GM12864 (cell line): ENCODE measurements around the gene NYNRIN.
"Not testable (repeated sequence)": the region's sequence is repeated elsewhere in the genome, so short reads cannot be mapped to it uniquely, and the experiment has no call there.

ENCODE experiments used
- DNase-seq: peaks from one replicate; pipeline ENCODE4 v3.0.0-alpha.2; 2011; ENCODE audit warnings: low read depth
- H3K4me3 ChIP-seq: 2 replicates; pipeline ENCODE4 v1.5.1; 2011; ENCODE audit warnings: mild to moderate bottlenecking, low read depth, low read length, control low read depth
- TF ChIP-seq, protein P1 (sequence below): IDR thresholded peaks from 2 replicates; pipeline ENCODE4 v1.5.1; 2011; ENCODE audit warnings: low read depth, mild to moderate bottlenecking, moderate library complexity, low read length, control low read depth, inconsistent platforms; ENCODE audit errors: missing control alignments

The NYNRIN gene

GRCh38 chr14:24443053-24443665 lies 44.4 kb downstream of the NYNRIN start:
- DNase-seq, result no peak
- TF ChIP-seq, protein P1, sequence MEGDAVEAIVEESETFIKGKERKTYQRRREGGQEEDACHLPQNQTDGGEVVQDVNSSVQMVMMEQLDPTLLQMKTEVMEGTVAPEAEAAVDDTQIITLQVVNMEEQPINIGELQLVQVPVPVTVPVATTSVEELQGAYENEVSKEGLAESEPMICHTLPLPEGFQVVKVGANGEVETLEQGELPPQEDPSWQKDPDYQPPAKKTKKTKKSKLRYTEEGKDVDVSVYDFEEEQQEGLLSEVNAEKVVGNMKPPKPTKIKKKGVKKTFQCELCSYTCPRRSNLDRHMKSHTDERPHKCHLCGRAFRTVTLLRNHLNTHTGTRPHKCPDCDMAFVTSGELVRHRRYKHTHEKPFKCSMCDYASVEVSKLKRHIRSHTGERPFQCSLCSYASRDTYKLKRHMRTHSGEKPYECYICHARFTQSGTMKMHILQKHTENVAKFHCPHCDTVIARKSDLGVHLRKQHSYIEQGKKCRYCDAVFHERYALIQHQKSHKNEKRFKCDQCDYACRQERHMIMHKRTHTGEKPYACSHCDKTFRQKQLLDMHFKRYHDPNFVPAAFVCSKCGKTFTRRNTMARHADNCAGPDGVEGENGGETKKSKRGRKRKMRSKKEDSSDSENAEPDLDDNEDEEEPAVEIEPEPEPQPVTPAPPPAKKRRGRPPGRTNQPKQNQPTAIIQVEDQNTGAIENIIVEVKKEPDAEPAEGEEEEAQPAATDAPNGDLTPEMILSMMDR, result no peak

GRCh38 chr14:24450828-24451227 lies 52.0 kb downstream of the NYNRIN start:
- H3K4me3 ChIP-seq, DNase-seq: not testable (repeated sequence)

More at GRCh38 chr14:24443053-24443665, 44.4 kb downstream of the NYNRIN start:
- peak overlapping the region; percentile 70 for H3K4me3 ChIP-seq

DNA sequence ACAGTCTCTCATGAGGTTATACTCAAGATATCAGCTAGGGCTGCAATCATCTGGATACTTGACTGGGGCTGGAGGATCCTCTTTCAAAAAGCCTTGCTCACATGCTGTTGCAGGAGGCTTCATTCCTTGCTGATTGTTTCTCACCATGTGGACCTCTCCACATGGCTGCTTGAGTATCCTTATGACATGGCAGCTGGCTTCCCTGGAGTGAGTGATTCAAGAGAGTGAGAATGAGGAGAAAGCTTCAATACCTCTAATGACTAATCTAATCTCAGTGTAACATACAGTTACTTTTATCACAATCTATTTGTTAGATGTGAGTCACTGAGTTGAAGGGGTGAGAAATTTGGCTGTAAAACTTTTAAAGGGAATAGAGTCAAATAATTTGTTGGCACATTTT lies 58.2 kb downstream of the NYNRIN start:
- DNase-seq, result no peak
- TF ChIP-seq, protein P1, result no peak
- no peak overlapping the region for H3K4me3 ChIP-seq

GRCh38 chr14:24458736-24459135 lies 59.9 kb downstream of the NYNRIN start:
- H3K4me3 ChIP-seq, result no peak overlapping the region
- TF ChIP-seq, protein P1, result no peak
- no peak for DNase-seq

DNA sequence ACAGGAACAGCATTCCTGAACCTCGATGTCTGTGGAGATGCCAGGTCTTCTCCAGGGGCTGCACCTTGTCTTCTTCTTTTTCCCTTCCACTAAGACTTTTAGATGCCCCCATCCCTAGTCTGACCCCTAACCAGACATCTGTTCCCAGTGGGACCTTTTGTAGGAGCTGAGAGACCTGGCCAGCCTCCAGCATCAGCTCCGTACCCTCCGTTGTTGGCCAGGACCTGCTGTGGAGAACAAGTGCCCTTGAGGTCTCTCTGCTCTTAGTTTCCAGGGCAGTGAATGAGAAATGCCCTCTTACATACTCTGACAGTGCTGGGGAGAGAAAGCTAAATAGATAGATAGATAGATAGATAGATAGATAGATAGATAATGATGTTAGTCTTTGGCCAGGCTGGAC lies 60.5 kb downstream of the NYNRIN start:
- H3K4me3 ChIP-seq, result no peak overlapping the region
- DNase-seq, result no peak
- TF ChIP-seq, protein P1, result no peak

GRCh38 chr14:24461336-24461735 lies 62.5 kb downstream of the NYNRIN start:
- TF ChIP-seq, protein P1, result no peak
- H3K4me3 ChIP-seq, result no peak overlapping the region
- DNase-seq, result no peak

GRCh38 chr14:24463017-24463883 lies 64.4 kb downstream of the NYNRIN start:
- peak; percentile 24 for DNase-seq

More at GRCh38 chr14:24463017-24463883, 64.4 kb downstream of the NYNRIN start:
- TF ChIP-seq, protein P1, result no peak
- H3K4me3 ChIP-seq, result no peak overlapping the region
